ENCODE results near the gene CDCP1. TPM values are rescaled to one million over a fixed set of nuclear protein-coding genes. Genes with fewer than 3 reads are reported as not detected.

The CDCP1 gene
- total RNA-seq, 4 donors from 2014 or later, result 41.6 to 64.6 (median 53.4) TPM

DNA sequence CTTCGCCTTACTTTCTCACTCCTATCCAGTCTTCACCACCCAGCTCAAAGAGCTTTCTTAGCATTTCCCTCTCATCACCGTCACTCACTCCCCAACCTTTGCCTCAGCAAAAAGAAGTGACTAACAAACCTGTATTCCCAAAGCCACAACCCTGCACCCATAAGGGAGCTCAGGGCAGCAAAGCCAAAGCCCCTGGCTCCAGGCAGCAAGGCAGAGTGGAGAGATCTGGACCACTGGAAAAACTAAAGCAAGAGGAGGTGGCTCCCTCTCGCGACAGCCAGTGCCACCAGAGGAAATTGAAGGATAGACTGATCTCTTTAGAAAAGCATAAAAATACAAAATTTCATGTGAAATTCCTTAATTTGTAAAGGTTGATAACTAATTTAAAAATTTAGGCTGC lies 25.1 kb upstream of the CDCP1 start:
- H3K27me3 ChIP-seq, result no peaks in the 10 kb centered on the region

DNA sequence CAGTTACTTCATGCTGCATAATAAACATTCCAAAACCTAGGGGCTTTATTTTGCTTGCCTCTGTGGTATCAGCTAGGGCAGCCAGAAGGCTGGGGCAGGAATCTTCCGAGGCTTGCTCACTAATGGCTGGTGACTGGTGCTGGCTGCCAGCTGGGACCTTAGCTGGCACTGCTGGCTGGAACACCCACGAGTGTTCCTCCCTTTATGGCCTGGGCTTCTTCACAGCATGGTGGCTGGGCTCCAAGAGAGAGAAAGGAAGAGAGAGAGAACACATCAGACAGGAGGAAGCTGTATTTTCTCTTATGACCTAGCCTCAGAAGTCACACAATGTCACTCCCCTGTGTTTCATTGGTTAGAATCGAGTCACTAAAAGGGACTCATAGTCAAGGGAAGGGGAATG lies 23.9 kb upstream of the CDCP1 start:
- no peak for TF ChIP-seq EP300 (IDR thresholded peaks at IDR 0.05; ENCODE audit: low read depth)
- peak; percentile 11 to 53 (median 35) for TF ChIP-seq POLR2AphosphoS5 (IDR thresholded peaks at IDR 0.05)
- TF ChIP-seq POLR2A (IDR thresholded peaks at IDR 0.05), result no peak
- H3K27me3 ChIP-seq, result no peaks in the 10 kb centered on the region
- H3K36me3 ChIP-seq, result no peaks in the 10 kb centered on the region
- peaks cover 7 to 28% (median 14%) of the 10 kb centered on the region in 4 donors for H3K4me1 ChIP-seq
- in situ Hi-C loops (cut with MboI; ENCODE audit: low pct_ligation_motif_present in 1 of 4, low pct_unique_long_range_greater_than_20kb in 1 of 4, low sequenced_read_pairs in 3 of 4), result no loop called here
- 36% methylated on average over 3 of the region's 3 CpGs; no CpG with 5 or more reads in 1 of the 2 donors for WGBS, 2 donors (ENCODE audit: low coverage in 1 of 2)
- H3K27ac ChIP-seq, result peak overlapping the region in 2 of 4 donors; percentile 22 to 26
- intact Hi-C loops (cut with DNase I; ENCODE audit: low total_unique reads), result no loop called here
- DNase-seq, result peak; percentile 50
- H3K9me3 ChIP-seq, result no peaks in the 10 kb centered on the region
- H3K4me3 ChIP-seq, result no peak overlapping the region

More for the DNA sequence above, 25.1 kb upstream of the CDCP1 start:
- in situ Hi-C loops (cut with MboI; ENCODE audit: low pct_ligation_motif_present in 1 of 4, low pct_unique_long_range_greater_than_20kb in 1 of 4, low sequenced_read_pairs in 3 of 4), result no loop called here
- WGBS, 2 donors (ENCODE audit: low coverage in 1 of 2), result 92 to 93% methylated on average over 3 to 4 of the region's 4 CpGs
- H3K4me1 ChIP-seq, result peaks cover 7 to 24% (median 14%) of the 10 kb centered on the region in 4 donors
- no peak overlapping the region for H3K27ac ChIP-seq
- no peak for DNase-seq
- intact Hi-C loops (cut with DNase I; ENCODE audit: low total_unique reads), result no loop called here
- H3K36me3 ChIP-seq, result no peaks in the 10 kb centered on the region
- no peak overlapping the region for H3K4me3 ChIP-seq
- H3K9me3 ChIP-seq, result no peaks in the 10 kb centered on the region
- TF ChIP-seq, protein P1, sequence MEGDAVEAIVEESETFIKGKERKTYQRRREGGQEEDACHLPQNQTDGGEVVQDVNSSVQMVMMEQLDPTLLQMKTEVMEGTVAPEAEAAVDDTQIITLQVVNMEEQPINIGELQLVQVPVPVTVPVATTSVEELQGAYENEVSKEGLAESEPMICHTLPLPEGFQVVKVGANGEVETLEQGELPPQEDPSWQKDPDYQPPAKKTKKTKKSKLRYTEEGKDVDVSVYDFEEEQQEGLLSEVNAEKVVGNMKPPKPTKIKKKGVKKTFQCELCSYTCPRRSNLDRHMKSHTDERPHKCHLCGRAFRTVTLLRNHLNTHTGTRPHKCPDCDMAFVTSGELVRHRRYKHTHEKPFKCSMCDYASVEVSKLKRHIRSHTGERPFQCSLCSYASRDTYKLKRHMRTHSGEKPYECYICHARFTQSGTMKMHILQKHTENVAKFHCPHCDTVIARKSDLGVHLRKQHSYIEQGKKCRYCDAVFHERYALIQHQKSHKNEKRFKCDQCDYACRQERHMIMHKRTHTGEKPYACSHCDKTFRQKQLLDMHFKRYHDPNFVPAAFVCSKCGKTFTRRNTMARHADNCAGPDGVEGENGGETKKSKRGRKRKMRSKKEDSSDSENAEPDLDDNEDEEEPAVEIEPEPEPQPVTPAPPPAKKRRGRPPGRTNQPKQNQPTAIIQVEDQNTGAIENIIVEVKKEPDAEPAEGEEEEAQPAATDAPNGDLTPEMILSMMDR (IDR thresholded peaks at IDR 0.05), result no peak
- TF ChIP-seq EP300 (IDR thresholded peaks at IDR 0.05; ENCODE audit: low read depth), result no peak
- no peak for TF ChIP-seq POLR2AphosphoS5 (IDR thresholded peaks at IDR 0.05)
- TF ChIP-seq POLR2A (IDR thresholded peaks at IDR 0.05), result no peak

DNA sequence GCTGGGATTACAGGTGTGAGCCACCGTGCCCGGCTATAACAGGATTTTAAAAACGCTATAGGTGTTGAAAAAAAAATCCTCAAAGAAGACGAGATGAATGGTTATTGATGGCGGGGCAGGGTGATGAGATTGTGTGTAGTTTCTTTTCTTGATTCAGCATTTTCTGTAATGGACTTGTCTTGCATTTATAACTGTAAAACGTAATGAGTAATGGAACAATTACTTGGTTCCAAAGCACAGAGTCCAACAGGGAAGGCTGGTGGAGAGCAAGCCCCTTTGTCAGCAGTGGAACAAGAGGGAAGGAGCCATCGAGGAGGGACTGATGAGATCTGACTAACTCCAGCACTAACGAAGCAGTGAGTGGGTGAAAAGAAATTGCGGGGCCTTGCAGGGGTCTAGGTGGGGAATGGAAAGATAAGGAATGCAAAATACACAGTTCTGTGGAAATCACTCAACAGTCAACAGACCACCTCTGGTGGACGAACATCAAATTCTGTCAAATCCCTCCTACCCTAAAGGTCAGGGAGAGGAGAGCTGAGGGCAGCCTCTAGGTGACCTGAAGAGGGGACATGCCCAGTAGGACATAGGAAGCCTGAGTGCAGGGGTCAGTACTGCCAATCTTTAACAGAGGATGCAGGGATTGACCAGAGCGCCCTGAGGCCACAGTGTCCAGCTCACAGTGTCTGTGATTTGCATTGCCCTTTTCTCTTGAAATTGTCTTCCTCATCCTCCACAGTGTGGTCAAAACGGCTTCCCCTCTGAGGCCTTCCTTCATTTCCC lies 23.1 kb upstream of the CDCP1 start:
- intact Hi-C loops (cut with DNase I; ENCODE audit: low total_unique reads), result no loop called here
- H3K4me3 ChIP-seq, result no peak overlapping the region
- no peaks in the 10 kb centered on the region for H3K36me3 ChIP-seq
- no peak for TF ChIP-seq POLR2AphosphoS5 (IDR thresholded peaks at IDR 0.05)
- no peak for TF ChIP-seq EP300 (IDR thresholded peaks at IDR 0.05; ENCODE audit: low read depth)
- TF ChIP-seq, protein P1 (IDR thresholded peaks at IDR 0.05), result no peak
- TF ChIP-seq POLR2A (IDR thresholded peaks at IDR 0.05), result no peak
- peaks cover 7 to 28% (median 14%) of the 10 kb centered on the region in 4 donors for H3K4me1 ChIP-seq
- H3K27ac ChIP-seq, result peak overlapping the region in 2 of 4 donors; percentile 22 to 26
- in situ Hi-C loops (cut with MboI; ENCODE audit: low pct_ligation_motif_present in 1 of 4, low pct_unique_long_range_greater_than_20kb in 1 of 4, low sequenced_read_pairs in 3 of 4), result no loop called here
- H3K9me3 ChIP-seq, result no peaks in the 10 kb centered on the region
- H3K27me3 ChIP-seq, result no peaks in the 10 kb centered on the region
- 91 to 93% methylated on average over 6 to 12 of the region's 12 CpGs for WGBS, 2 donors (ENCODE audit: low coverage in 1 of 2)
- DNase-seq, result no peak

DNA sequence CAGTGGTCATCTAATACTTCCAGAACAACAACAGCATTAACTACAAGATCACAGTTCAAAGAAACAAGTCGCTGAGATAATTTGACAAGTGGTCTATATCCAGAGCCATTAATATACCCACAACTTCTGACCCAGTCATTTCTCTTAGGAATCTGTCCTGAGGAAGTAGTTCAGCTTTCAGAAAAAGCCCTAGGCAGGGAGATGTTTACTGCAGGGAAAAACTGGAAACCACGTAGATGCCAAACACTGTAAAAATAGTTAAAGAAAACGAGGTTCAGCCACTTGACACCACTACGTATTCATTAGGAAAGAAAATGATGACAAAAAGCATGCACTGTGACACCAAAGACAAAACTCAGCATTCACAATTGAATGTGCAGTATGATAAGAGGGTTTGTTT lies 22.3 kb upstream of the CDCP1 start:
- 67 to 70% methylated on average over 4 of the region's 4 CpGs for whole genome bisulfite sequencing, 2 donors (ENCODE audit: low coverage in 1 of 2)
- peaks cover 7 to 28% (median 12%) of the 10 kb centered on the region in 4 donors for H3K4me1 ChIP-seq
- no peak overlapping the region for H3K27ac ChIP-seq
- no peaks in the 10 kb centered on the region for H3K9me3 ChIP-seq
- H3K27me3 ChIP-seq, result no peaks in the 10 kb centered on the region
- H3K36me3 ChIP-seq, result no peaks in the 10 kb centered on the region
- no peak for DNase-seq
- intact Hi-C loops (cut with DNase I; ENCODE audit: low total_unique reads), result no loop called here
- in situ Hi-C loops (cut with MboI; ENCODE audit: low pct_ligation_motif_present in 1 of 4, low pct_unique_long_range_greater_than_20kb in 1 of 4, low sequenced_read_pairs in 3 of 4), result no loop called here
- no peak overlapping the region for H3K4me3 ChIP-seq
- no peak for TF ChIP-seq POLR2A (IDR thresholded peaks at IDR 0.05)
- no peak for TF ChIP-seq EP300 (IDR thresholded peaks at IDR 0.05; ENCODE audit: low read depth)
- TF ChIP-seq, protein P1 (IDR thresholded peaks at IDR 0.05), result no peak
- no peak for TF ChIP-seq POLR2AphosphoS5 (IDR thresholded peaks at IDR 0.05)

All from transverse colon (tissue), 4 donors.